IPS-11a (cell line): ENCODE results near the gene CAPS.

Experiments used
- H3K4me3 ChIP-seq: one replicate; pipeline ENCODE4 v1.5.1; 2013; ENCODE audit warnings: low read depth, low read length, control low read depth

CAPS gene

DNA sequence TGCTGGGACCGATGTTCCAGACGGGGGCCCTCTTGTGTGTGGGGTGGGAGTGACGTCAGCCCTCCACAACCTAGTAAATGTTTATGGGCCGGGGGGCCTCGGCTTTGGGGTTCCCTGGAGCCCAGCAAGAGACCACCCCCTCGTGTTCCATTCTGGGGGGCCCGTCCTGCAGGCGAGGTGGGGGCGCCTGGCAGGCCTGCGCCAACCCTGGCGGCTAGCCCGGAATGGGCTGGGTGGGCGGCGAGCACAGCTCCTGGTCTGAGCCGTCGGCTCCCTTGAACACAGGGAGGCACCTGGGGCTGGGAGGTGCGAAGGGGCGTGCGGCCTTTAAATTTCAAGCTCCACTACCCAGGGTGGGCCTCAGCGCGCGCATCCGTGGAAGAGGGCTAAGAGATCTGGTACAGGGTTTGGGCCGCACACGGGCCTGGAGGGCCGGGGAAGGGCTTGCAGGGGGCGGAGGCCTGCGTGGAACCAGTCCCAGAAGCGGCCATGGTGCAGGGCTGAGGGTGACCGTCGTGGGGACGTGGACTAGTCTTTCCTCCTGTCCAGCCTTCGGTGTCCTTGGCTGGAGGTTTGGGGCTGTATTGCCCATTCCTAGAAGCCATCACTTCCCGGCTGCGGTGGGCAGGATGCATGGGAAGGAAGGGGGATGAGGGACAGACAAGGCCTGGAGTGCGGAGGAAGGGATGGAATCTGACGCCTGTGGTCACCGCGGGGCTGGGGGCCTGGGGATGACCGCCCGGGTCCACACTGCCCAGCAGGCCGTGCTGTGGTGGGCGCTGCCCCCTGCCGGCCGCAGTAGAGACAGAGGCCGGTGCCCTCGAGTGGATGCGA, 21.9 kb upstream of the CAPS start:
- no peak overlapping the region for H3K4me3 ChIP-seq

- no peak overlapping the region for H3K4me3 ChIP-seq
These were observed 21.2 kb upstream of the CAPS start for GRCh38 chr19:5892772-5893275.

- H3K4me3 ChIP-seq, result no peak overlapping the region
These were observed 20.7 kb upstream of the CAPS start for GRCh38 chr19:5893296-5893903.

DNA sequence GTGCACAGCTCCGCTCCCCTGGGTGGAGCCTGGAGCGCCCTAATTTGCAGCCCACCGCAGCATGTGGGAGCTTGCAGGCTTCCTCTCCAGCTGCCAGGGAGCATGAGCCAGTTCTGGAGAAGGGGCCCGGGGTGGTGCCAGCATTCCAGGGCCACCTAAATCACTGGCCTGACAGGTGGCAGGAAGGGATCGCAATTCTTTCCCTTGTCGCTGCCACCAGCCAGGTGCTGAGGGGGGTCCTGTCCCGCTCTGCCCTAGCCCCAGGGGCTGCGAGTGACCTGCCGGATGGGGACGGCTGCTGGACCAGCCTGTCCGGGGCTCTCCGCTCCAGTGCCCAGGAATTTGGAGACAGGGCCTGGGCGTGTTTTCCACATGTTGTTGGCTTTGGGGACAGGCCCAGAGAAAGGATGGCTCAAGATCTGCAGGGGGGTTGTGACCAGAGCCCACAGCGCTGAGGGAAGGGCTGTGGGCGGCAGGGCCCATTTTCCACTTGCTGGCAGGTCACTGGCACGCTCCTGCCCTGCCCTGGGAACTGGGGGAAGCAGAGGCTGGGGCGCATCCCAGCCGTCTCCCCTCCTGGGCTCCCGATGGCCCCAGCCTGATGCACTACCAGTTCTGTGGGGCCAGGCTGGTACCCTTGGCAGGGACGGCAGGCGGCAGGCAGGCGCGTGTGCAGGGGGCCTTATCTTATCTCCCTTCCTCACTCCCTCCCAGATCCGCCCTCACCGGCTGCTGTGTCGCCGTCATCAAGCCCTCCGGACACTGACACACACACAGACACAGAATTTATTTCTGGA, 19.9 kb upstream of the CAPS start:
- H3K4me3 ChIP-seq, result no peak overlapping the region

- H3K4me3 ChIP-seq, result no peak overlapping the region
These were observed 19.2 kb upstream of the CAPS start for GRCh38 chr19:5894704-5895349.

- H3K4me3 ChIP-seq, result no peak overlapping the region
These were observed 18.6 kb upstream of the CAPS start for GRCh38 chr19:5895409-5895808.

DNA sequence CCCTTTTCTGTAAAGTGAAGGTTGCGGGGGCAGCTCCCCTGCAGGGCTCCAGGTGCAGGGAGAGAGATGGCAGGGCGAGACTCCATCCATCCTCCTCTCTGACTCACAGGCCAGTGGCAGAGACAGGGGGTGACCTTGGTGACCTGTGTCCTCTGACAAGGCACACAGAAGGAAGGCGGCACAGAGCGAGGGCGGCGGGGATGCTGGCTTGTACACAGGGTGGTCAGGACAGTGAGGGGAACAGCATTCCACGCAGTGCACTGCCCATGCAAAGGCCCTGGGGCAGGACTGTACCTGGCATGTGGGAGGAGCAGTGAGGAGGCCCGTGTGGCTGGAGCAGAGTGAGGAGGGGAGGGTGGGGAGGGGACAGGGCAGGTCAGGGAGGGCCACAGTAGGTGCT, 18.2 kb upstream of the CAPS start:
- H3K4me3 ChIP-seq, result no peak overlapping the region

DNA sequence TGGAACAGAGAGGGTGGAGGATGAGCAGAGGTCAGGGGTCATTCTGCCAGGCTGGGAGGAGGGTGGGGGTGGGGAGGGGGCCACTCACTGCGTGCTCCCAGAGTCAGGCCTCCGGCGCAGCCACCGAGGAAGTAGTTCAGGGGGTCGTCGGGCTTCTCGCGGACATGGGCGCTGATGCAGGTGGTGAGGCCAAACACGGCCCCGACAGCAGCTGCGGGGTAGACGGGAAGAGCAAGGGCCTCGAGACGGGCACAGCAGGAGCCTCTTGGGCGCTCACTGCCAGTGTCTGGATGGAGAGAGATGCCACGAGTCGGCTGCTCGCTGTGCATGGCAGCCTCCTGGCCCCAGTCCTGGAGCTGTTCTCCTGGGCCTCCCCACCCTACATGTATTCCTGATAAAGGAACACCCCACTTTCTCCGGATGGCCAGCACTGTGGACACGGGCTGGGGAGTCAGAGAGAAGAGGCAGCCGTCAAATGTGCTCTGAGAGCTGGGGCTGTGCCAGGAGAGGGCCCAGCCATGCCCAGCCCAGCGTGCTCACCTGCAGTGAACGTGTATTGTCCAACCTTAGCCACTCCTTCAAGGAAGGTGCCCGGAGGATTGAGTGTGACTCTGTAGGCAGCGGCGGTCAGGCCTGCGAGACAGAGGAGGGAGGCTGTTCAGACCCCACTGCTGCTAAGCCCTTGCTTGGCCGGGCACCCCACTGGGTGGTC, 17.5 kb upstream of the CAPS start:
- no peak overlapping the region for H3K4me3 ChIP-seq

DNA sequence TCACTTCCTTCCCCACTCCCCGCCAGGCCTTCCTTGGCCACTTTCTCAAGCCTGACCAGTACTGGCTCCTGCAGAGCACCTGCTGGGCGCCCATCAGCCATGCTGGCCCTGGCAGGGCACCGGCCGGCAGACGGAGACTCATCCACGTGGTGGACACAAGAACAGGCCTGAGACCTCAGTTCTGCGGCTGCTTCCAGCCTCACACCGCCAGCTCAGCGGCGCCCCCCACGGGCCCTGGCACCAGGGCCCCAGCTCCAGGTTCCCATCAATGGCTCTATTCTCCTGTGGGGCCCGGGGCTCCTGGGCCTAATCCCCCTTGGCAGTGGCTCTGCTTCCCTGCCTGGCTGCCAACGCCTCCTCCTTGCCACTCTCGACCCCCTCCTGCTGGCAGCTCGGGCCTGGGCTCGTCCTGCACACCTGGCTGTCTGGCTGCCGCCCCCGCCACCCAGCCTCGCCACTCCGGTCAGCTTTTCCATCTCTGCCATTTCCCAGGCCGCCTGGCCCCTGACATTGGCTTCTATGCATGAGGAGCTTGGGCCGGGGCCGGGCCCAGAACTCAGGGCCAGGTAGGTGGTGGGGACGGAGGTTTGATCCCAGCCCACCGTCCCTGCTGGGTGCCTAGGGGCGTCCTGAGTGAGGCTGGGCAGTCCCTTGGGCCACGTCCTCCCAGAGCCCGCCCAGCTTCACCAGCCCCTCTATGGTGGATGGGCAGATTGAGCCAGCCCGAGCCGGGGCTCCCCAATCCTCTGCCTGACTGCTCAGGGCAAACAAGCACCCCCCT, 16.7 kb upstream of the CAPS start:
- H3K4me3 ChIP-seq, result no peak overlapping the region

DNA sequence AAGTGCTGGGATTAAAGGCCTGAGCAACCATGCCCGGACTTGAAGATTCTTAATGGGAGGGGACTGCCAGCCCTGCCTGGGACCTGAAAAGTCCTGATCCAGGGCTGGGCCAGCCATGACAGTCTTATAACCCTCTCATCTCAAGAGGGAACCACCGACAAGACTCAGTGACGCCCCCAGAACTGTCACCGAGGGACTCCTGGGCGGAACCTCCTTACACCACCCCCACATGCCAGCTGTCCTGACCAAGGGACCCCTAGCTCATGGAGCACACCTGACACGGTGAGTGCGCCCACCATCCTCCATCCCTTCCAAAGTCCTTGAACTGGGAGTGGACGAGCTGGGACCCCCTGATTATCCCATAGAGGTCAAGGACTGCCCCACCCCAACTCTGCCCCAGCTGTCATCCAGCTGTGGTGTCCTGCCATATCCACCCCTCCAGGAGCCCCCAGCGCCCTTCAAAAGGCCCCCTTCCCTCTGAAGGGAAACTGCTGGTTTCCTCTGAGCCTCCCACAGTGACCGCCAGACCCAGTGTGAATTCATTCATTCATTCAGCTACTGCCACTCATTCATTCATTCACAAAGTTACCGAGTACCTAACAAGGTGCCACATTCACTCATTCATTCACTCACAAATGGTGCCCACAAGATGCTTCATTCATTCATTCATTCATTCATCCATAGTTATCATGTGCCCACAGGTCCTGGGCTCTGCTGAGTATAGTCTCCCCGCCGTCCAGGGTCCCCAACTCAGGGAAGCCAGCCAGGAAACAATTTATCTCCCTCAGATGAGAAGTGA, 14.1 kb upstream of the CAPS start:
- H3K4me3 ChIP-seq, result no peak overlapping the region

DNA sequence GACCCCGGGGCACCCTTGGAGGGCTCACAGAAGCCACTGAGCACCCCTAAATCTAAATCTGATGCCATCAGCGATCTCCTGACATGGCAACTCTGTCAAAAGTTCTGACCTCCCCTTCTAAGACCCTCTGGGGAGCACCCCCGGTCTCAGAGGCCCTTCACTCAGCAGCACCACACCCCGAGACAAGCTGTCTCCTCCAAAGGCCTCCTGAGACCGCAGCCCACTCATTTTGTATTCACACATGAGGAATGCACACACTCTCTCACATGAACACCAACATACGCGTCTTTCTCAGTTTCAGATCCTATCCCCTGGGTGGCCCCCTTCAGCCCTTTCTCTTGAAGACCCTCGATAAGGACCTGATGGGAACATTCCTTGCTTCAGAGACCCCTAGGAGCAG, 13.1 kb upstream of the CAPS start:
- H3K4me3 ChIP-seq, result no peak overlapping the region

DNA sequence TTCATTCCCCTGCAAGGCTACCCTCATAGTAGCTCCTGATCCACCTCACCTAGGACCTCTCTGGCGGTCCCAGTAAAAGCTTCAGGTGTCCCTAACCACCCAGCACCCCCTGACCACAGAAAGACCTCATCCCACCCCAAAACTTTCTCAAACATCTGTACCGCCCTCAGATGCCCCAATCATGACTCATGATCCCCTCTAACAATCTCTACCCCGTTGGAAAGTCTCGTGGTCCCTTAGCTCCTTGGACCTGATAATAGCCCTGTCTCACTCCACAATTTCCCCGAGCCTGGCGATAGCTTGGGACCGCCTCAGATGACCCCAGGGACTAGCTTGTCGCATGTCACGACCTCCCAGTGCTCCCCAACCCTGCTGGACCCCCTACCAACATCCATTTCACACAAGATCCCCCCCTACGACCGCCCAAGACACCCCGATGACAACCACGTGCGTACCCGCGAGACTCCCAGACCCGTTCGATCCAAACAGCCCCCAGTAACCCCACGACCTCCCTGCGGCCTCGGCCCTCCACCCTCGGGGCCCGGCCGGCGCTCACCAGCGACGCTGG, 10.9 kb upstream of the CAPS start:
- peak overlapping the region; percentile 99 for H3K4me3 ChIP-seq

DNA sequence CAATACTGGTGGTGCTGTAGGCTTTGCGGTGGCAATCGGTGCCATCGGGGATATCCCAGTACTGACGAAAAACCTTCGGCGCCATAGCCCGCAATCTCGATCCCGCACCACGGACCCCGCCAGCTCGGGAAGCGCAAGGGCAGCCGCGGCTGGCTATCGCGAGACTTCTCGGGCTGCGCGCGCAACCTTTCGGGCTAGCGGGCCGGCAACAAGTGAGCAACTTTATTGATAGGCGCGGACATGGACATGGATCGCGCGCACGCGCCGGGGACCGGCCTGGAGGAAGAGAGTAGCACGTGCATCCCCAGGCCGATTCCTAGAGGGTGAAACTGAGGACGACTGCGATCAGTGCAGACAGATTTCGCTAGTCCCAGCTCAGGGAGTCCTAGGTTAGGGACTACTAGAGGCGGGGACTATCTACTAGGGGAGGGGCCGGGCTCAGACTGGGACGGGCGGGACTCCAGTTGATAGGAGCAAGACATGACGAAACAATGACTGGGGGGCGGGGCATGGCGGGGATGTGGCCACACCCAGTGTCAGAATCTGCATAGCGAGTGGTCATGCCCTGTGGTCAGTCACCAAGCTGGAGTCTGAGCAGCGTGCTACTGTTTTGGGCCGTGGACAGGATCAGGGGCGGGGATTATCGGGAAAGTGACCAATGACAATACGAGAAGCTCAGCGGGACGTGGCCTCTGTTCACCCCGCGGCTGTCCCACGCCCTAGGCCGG, 10.3 kb upstream of the CAPS start, which contains the start of gene NDUFA11:
NDUFA11 (minus strand) TSS at position 167 of the 728 bp plus-strand sequence; CDS start at position 85, 82 bp downstream.
- H3K4me3 ChIP-seq, result peak within 1 kb of the TSS; percentile 99

- H3K4me3 ChIP-seq, result peak within 1 kb of the TSS; percentile 99
These were observed 9.5 kb upstream of the CAPS start, which contains the start of gene VMAC for GRCh38 chr19:5904352-5905113. VMAC (plus strand) TSS chr19:5904872; CDS start chr19:5904891, 19 bp downstream.

- H3K4me3 ChIP-seq, result peak overlapping the region; percentile 72
These were observed 8.8 kb upstream of the CAPS start for GRCh38 chr19:5905114-5905778.

DNA sequence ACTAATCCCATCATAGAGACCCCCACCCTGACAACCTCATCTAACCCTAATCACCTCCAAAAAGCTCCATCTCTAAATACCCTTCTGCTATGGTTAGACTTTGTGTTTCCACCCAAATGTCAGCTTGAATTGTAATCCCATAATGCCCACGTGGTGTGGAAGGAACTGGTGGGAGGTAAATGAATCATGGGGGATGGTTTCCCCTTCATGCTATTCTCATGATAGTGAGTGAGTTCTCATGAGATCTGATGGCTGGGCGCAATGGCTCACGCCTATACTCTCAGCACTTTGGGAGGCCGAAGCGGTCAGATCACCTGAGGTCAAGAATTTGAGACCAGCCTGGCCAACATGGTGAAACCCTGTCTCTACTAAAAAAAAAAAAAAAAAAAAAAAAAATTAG, 6.8 kb upstream of the CAPS start:
- no peak overlapping the region for H3K4me3 ChIP-seq
